MCF 10A (cell line): ENCODE measurements around the gene KCTD15. TPM values are rescaled to one million over a fixed set of nuclear protein-coding genes. Genes with fewer than 3 reads are reported as not detected.

Experiments
- BruUV-seq: library from RNA; stranded (reverse); fragments of 400-500 nt; replicated peaks from 2 replicates; lab custom pipeline; 2021; lab: Mats Ljungman, UMichigan
- CTCF ChIA-PET: fragments of 300-600 bp; sonication (Branson Sonifier 250); formaldehyde crosslinking; extraction: SDS; loops from one replicate; lab custom pipeline; 2021; ENCODE audit warnings: antibody characterized with exemption, inconsistent platforms; lab: Yijun Ruan, JAX
- POLR2A ChIA-PET: fragments of 300-600, 350-650 bp; sonication (Branson Sonifier 250); formaldehyde crosslinking; extraction: SDS; loops from one replicate; lab custom pipeline; 2020; ENCODE audit warnings: antibody characterized with exemption, inconsistent platforms; lab: Yijun Ruan, JAX
- DNase-seq: peaks from one replicate; pipeline ENCODE4 v3.0.0-alpha.2; 2018; ENCODE audit not compliant: unreplicated experiment
- H3K27ac Mint-ChIP-seq: one replicate; pipeline ENCODE4 v1.8.0; 2022; ENCODE audit warnings: mild to moderate bottlenecking, low read depth, mixed read lengths; ENCODE audit not compliant: unreplicated experiment
- H3K27me3 Mint-ChIP-seq: one replicate; pipeline ENCODE4 v1.8.0; 2022; ENCODE audit warnings: mixed read lengths; ENCODE audit not compliant: insufficient read depth, unreplicated experiment
- H3K36me3 Mint-ChIP-seq: one replicate; pipeline ENCODE4 v1.8.0; 2022; ENCODE audit warnings: mild to moderate bottlenecking, moderate library complexity, mixed read lengths; ENCODE audit not compliant: insufficient read depth, unreplicated experiment
- H3K4me1 Mint-ChIP-seq: one replicate; pipeline ENCODE4 v1.8.0; 2022; ENCODE audit warnings: mixed read lengths; ENCODE audit not compliant: insufficient read depth, unreplicated experiment
- H3K4me3 Mint-ChIP-seq: one replicate; pipeline ENCODE4 v1.8.0; 2022; ENCODE audit warnings: mild to moderate bottlenecking, moderate library complexity, mixed read lengths; ENCODE audit not compliant: unreplicated experiment
- H3K9me3 Mint-ChIP-seq: one replicate; pipeline ENCODE4 v1.8.0; 2022; ENCODE audit warnings: mixed read lengths; ENCODE audit not compliant: unreplicated experiment
- CTCF ChIP-seq: fragments of 200-600 bp; IDR thresholded peaks from one replicate; pipeline ENCODE4 v1.8.0; 2022; ENCODE audit warnings: antibody characterized with exemption, mild to moderate bottlenecking; ENCODE audit not compliant: unreplicated experiment
- intact Hi-C: fragments of 100-400 bp; cut with micrococcal nuclease; formaldehyde crosslinking; loops from 2 replicates; pipeline ENCODE4 v1.14.1; 2022
- total RNA-seq: library from RNA; stranded (reverse); gene quantifications from 2 replicates; pipeline ENCODE4 v1.2.3, GENCODE V29; 2022

Gene KCTD15
- total RNA-seq, 1 experiment from 2014 or later = 53.7 TPM

GRCh38 chr19:33810821-33811220, 14.2 kb downstream of the KCTD15 start:
- no peak overlapping the region for H3K4me3 Mint-ChIP-seq
- H3K27me3 Mint-ChIP-seq = no peaks in the 10 kb centered on the region
- no peaks in the 10 kb centered on the region for H3K9me3 Mint-ChIP-seq
- intact Hi-C loops = no loop called here
- ChIA-PET CTCF (interaction anchor here (0.6 to 2.5 kb wide), 3 partner anchors 8 to 500 kb away, joined by 3 to 8 read pairs (median 4); no protein-coding TSS in a partner anchor), POLR2A (interaction anchor here (2.0 kb wide), 1 partner anchor 9 kb away, joined by 5 read pairs; no protein-coding TSS in a partner anchor)
- no peak overlapping the region for H3K27ac Mint-ChIP-seq
- no peak for TF ChIP-seq CTCF
- peaks cover 21% of the 10 kb centered on the region for H3K36me3 Mint-ChIP-seq
- DNase-seq = no peak
- BruUV-seq = no TSS peak
- H3K4me1 Mint-ChIP-seq = peaks cover 15% of the 10 kb centered on the region

GRCh38 chr19:33811246-33811645, 14.6 kb downstream of the KCTD15 start:
- Mint-ChIP-seq H3K27ac (no peak overlapping the region), H3K27me3 (no peaks in the 10 kb centered on the region), H3K36me3 (peaks cover 21% of the 10 kb centered on the region), H3K9me3 (no peaks in the 10 kb centered on the region), H3K4me3 (no peak overlapping the region), H3K4me1 (peaks cover 11% of the 10 kb centered on the region)
- ChIA-PET POLR2A (interaction anchor here (0.6 to 2.0 kb wide), 3 partner anchors 8 to 158 kb away, joined by 3 to 5 read pairs (median 3); no protein-coding TSS in a partner anchor), CTCF (interaction anchor here (2.5 kb wide), 1 partner anchor 8 kb away, joined by 8 read pairs; no protein-coding TSS in a partner anchor)
- no peak for DNase-seq
- no peak for TF ChIP-seq CTCF
- intact Hi-C loops = no loop called here
- no TSS peak for BruUV-seq

- CTCF ChIA-PET = interaction anchor here (0.6 kb wide), 1 partner anchor 299 kb away, joined by 4 read pairs; no protein-coding TSS in a partner anchor
- no peak overlapping the region for H3K27ac Mint-ChIP-seq
- no TSS peak for BruUV-seq
Measured at GRCh38 chr19:33811736-33812387, 15.2 kb downstream of the KCTD15 start.

More at GRCh38 chr19:33811736-33812387, 15.2 kb downstream of the KCTD15 start:
- Mint-ChIP-seq H3K4me1 (peaks cover 9% of the 10 kb centered on the region), H3K36me3 (peaks cover 21% of the 10 kb centered on the region), H3K4me3 (no peak overlapping the region), H3K27me3 (no peaks in the 10 kb centered on the region), H3K9me3 (no peaks in the 10 kb centered on the region)
- POLR2A ChIA-PET = interaction anchor here (0.6 to 0.7 kb wide), 2 partner anchors 12 to 159 kb away, joined by 3 read pairs; no protein-coding TSS in a partner anchor
- no peak for TF ChIP-seq CTCF
- intact Hi-C loops = no loop called here
- DNase-seq = no peak
